ENCODE data around the gene TENM4. TPM values are rescaled to one million over a fixed set of nuclear protein-coding genes. Genes with fewer than 3 reads are reported as not detected.

The TENM4 gene
- total and polyA plus RNA-seq, 4 donors: 0.02 to 0.33 (median 0.14) TPM

DNA sequence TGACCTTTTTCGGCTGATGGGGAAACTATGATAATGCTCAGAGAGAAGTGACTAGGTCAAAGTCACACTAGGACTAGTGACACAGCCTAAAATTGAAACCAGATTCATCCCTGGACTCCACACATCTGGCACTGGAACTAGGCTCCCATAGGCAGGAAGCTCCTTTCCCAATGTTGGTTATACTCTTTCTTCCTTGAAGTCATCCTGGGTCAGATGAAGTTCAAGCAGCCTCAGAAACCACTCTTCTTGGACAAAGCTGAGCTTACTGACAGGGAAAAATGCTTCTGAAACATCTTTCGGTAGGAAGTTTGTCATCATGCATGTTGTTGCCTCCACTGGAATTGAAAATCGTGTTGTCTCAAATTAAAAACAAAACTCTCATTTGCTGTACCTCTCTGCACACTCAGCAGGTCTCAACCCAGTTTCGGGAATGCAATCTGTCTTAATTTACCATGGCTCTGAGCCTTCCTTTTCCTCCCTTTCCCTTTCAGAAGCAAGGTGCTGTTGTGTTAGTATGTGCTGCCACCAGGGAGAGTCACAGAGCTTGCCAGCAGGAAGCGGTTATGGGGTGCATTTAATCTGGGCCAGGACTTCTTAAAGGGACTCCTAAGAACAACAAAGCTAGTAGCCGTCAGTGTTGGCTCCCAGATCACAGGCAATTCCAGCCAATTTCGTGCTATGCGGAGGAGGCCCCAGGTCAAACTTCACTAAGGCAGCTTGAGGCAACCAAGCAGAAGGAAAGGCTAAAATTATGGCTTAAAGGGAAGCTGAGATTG lies 384.8 kb downstream of the TENM4 start:
- Histone ChIP-seq H3K27ac (ENCODE audit: low read depth in 1 of 2, low read length in 2 of 2) (no peak overlapping the region), H3K4me3 (ENCODE audit: low read depth in 1 of 3, low read length in 3 of 3) (no peak overlapping the region), H3K36me3 (ENCODE audit: control insufficient read depth in 4 of 4, insufficient read depth in 3 of 4, low read depth in 1 of 4, low read length in 3 of 4) (no peaks in the 10 kb centered on the region), H3K27me3 (ENCODE audit: control insufficient read depth in 4 of 4, insufficient read depth in 4 of 4, low read length in 3 of 4) (no peaks in the 10 kb centered on the region), H3K9me3 (ENCODE audit: control insufficient read depth in 4 of 4, low read length in 3 of 4) (no peaks in the 10 kb centered on the region), H3K4me1 (ENCODE audit: control insufficient read depth in 4 of 4, insufficient read depth in 4 of 4, low read length in 3 of 4) (no peaks in the 10 kb centered on the region), H3K9ac (ENCODE audit: low read depth in 1 of 2, low read length in 2 of 2) (no peak overlapping the region)
- no peak for TF ChIP-seq HNF4A (conservative IDR thresholded peaks at IDR 0.05)
- TF ChIP-seq TAF1 (conservative IDR thresholded peaks at IDR 0.05): no peak
- no peak for TF ChIP-seq YY1 (IDR thresholded peaks at IDR 0.05)
- no peak for DNase-seq (ENCODE audit: low spot score)
- WGBS: 84% methylated on average over 8 of the region's 8 CpGs

DNA sequence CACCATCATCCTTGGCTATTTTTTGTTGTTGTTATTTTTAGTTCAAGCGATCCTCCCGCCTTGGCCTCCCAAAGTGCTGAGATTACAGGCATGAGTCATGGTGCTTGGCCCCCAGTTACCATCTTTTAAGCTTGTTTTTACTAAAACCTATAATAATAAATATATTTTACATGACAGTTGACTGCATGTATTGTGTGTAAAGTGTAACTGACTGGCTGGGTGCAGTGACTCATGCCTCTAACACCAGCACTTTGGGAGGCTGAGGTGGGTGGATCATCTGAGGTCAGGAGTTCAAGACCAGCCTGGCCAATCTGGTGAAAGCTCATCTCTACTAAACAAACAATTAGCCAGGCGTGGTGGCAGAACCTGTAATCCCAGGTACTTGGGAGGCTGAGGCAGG lies 386.2 kb downstream of the TENM4 start:
- peaks cover 0 to 12% (median 7%) of the 10 kb centered on the region in 4 donors for H3K4me1 ChIP-seq (ENCODE audit: control insufficient read depth in 4 of 4, insufficient read depth in 4 of 4, low read length in 3 of 4)
- 87% methylated on average over 3 of the region's 3 CpGs for WGBS

More for the DNA sequence above, 386.2 kb downstream of the TENM4 start:
- H3K4me3 ChIP-seq (ENCODE audit: low read depth in 1 of 3, low read length in 3 of 3): no peak overlapping the region
- no peaks in the 10 kb centered on the region for H3K36me3 ChIP-seq (ENCODE audit: control insufficient read depth in 4 of 4, insufficient read depth in 3 of 4, low read depth in 1 of 4, low read length in 3 of 4)
- TF ChIP-seq, protein P1, sequence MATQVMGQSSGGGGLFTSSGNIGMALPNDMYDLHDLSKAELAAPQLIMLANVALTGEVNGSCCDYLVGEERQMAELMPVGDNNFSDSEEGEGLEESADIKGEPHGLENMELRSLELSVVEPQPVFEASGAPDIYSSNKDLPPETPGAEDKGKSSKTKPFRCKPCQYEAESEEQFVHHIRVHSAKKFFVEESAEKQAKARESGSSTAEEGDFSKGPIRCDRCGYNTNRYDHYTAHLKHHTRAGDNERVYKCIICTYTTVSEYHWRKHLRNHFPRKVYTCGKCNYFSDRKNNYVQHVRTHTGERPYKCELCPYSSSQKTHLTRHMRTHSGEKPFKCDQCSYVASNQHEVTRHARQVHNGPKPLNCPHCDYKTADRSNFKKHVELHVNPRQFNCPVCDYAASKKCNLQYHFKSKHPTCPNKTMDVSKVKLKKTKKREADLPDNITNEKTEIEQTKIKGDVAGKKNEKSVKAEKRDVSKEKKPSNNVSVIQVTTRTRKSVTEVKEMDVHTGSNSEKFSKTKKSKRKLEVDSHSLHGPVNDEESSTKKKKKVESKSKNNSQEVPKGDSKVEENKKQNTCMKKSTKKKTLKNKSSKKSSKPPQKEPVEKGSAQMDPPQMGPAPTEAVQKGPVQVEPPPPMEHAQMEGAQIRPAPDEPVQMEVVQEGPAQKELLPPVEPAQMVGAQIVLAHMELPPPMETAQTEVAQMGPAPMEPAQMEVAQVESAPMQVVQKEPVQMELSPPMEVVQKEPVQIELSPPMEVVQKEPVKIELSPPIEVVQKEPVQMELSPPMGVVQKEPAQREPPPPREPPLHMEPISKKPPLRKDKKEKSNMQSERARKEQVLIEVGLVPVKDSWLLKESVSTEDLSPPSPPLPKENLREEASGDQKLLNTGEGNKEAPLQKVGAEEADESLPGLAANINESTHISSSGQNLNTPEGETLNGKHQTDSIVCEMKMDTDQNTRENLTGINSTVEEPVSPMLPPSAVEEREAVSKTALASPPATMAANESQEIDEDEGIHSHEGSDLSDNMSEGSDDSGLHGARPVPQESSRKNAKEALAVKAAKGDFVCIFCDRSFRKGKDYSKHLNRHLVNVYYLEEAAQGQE (IDR thresholded peaks at IDR 0.05): no peak
- TF ChIP-seq RAD21 (IDR thresholded peaks at IDR 0.05) (no peak), FOXA2 (IDR thresholded peaks at IDR 0.05) (no peak), NR2F2 (IDR thresholded peaks at IDR 0.05) (no peak), JUND (IDR thresholded peaks at IDR 0.05) (no peak), HNF4G (IDR thresholded peaks at IDR 0.05) (no peak), TAF1 (conservative IDR thresholded peaks at IDR 0.05) (no peak), EGR1 (IDR thresholded peaks at IDR 0.05; ENCODE audit: low read depth in 2 of 2) (no peak), HNF4A (conservative IDR thresholded peaks at IDR 0.05) (no peak), RXRA (IDR thresholded peaks at IDR 0.05) (no peak), YY1 (IDR thresholded peaks at IDR 0.05) (no peak), SP1 (IDR thresholded peaks at IDR 0.05) (no peak), FOXA1 (IDR thresholded peaks at IDR 0.05) (no peak)
- TF ChIP-seq, protein P2, sequence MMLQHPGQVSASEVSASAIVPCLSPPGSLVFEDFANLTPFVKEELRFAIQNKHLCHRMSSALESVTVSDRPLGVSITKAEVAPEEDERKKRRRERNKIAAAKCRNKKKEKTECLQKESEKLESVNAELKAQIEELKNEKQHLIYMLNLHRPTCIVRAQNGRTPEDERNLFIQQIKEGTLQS (IDR thresholded peaks at IDR 0.05): no peak
- TF ChIP-seq, protein P3, sequence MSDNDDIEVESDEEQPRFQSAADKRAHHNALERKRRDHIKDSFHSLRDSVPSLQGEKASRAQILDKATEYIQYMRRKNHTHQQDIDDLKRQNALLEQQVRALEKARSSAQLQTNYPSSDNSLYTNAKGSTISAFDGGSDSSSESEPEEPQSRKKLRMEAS (IDR thresholded peaks at IDR 0.05): no peak
- TF ChIP-seq, protein P4, sequence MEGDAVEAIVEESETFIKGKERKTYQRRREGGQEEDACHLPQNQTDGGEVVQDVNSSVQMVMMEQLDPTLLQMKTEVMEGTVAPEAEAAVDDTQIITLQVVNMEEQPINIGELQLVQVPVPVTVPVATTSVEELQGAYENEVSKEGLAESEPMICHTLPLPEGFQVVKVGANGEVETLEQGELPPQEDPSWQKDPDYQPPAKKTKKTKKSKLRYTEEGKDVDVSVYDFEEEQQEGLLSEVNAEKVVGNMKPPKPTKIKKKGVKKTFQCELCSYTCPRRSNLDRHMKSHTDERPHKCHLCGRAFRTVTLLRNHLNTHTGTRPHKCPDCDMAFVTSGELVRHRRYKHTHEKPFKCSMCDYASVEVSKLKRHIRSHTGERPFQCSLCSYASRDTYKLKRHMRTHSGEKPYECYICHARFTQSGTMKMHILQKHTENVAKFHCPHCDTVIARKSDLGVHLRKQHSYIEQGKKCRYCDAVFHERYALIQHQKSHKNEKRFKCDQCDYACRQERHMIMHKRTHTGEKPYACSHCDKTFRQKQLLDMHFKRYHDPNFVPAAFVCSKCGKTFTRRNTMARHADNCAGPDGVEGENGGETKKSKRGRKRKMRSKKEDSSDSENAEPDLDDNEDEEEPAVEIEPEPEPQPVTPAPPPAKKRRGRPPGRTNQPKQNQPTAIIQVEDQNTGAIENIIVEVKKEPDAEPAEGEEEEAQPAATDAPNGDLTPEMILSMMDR (IDR thresholded peaks at IDR 0.05; ENCODE audit: low read depth, low read length, missing input control): no peak
- TF ChIP-seq, protein P5, sequence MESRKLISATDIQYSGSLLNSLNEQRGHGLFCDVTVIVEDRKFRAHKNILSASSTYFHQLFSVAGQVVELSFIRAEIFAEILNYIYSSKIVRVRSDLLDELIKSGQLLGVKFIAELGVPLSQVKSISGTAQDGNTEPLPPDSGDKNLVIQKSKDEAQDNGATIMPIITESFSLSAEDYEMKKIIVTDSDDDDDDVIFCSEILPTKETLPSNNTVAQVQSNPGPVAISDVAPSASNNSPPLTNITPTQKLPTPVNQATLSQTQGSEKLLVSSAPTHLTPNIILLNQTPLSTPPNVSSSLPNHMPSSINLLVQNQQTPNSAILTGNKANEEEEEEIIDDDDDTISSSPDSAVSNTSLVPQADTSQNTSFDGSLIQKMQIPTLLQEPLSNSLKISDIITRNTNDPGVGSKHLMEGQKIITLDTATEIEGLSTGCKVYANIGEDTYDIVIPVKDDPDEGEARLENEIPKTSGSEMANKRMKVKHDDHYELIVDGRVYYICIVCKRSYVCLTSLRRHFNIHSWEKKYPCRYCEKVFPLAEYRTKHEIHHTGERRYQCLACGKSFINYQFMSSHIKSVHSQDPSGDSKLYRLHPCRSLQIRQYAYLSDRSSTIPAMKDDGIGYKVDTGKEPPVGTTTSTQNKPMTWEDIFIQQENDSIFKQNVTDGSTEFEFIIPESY (IDR thresholded peaks at IDR 0.05): no peak
- no peak overlapping the region for H3K27ac ChIP-seq (ENCODE audit: low read depth in 1 of 2, low read length in 2 of 2)
- H3K9ac ChIP-seq (ENCODE audit: low read depth in 1 of 2, low read length in 2 of 2): no peak overlapping the region
- no peak for DNase-seq (ENCODE audit: low spot score)
- no peaks in the 10 kb centered on the region for H3K27me3 ChIP-seq (ENCODE audit: control insufficient read depth in 4 of 4, insufficient read depth in 4 of 4, low read length in 3 of 4)
- no peaks in the 10 kb centered on the region for H3K9me3 ChIP-seq (ENCODE audit: control insufficient read depth in 4 of 4, low read length in 3 of 4)
